Calu3 (cell line): ENCODE data around the gene SLC9A7. TPM values are rescaled to one million over a fixed set of nuclear protein-coding genes. Genes with fewer than 3 reads are reported as not detected.

ENCODE experiments used
- BruUV-seq: library from RNA; stranded (reverse); fragments of 400-500 nt; replicated peaks from 2 replicates; lab custom pipeline; 2021; lab: Mats Ljungman, UMichigan
- CTCF ChIA-PET: fragments of 300-600 bp; sonication (Branson Sonifier 250); formaldehyde crosslinking; loops from one replicate; lab custom pipeline; 2022; ENCODE audit warnings: antibody characterized with exemption; lab: Charles Lee
- DNase-seq: peaks from one replicate; pipeline ENCODE4 v3.0.0; 2022
- H3K27ac Mint-ChIP-seq: one replicate; pipeline ENCODE4 v1.8.0; 2022; ENCODE audit warnings: mixed read lengths; ENCODE audit not compliant: unreplicated experiment
- H3K27me3 Mint-ChIP-seq: one replicate; pipeline ENCODE4 v1.8.0; 2022; ENCODE audit warnings: mixed read lengths; ENCODE audit not compliant: unreplicated experiment
- H3K36me3 Mint-ChIP-seq: one replicate; pipeline ENCODE4 v1.8.0; 2022; ENCODE audit warnings: mild to moderate bottlenecking, moderate library complexity, mixed read lengths; ENCODE audit not compliant: insufficient read depth, unreplicated experiment
- H3K4me1 Mint-ChIP-seq: one replicate; pipeline ENCODE4 v1.8.0; 2022; ENCODE audit warnings: mild to moderate bottlenecking, low read depth, mixed read lengths; ENCODE audit not compliant: unreplicated experiment
- H3K4me3 Mint-ChIP-seq: one replicate; pipeline ENCODE4 v1.8.0; 2022; ENCODE audit warnings: mild to moderate bottlenecking, low read depth, moderate library complexity, mixed read lengths; ENCODE audit not compliant: unreplicated experiment
- H3K9me3 Mint-ChIP-seq: one replicate; pipeline ENCODE4 v1.8.0; 2022; ENCODE audit warnings: low read depth, mixed read lengths; ENCODE audit not compliant: unreplicated experiment
- intact Hi-C: fragments of 100-400 bp; cut with micrococcal nuclease; formaldehyde crosslinking; loops from one replicate; pipeline ENCODE4 v1.10.0; 2022; ENCODE audit not compliant: unreplicated experiment
- total RNA-seq: library from RNA; stranded (reverse); gene quantifications from 2 replicates; pipeline ENCODE4 v1.2.3, GENCODE V29; 2022
- TF ChIP-seq, protein P1 (sequence below): fragments of 200-600 bp; IDR thresholded peaks from one replicate; pipeline ENCODE4 v1.8.0; 2022; ENCODE audit warnings: antibody characterized with exemption; ENCODE audit not compliant: unreplicated experiment

SLC9A7 gene
- total RNA-seq, 1 experiment from 2014 or later = 83.3 TPM

DNA sequence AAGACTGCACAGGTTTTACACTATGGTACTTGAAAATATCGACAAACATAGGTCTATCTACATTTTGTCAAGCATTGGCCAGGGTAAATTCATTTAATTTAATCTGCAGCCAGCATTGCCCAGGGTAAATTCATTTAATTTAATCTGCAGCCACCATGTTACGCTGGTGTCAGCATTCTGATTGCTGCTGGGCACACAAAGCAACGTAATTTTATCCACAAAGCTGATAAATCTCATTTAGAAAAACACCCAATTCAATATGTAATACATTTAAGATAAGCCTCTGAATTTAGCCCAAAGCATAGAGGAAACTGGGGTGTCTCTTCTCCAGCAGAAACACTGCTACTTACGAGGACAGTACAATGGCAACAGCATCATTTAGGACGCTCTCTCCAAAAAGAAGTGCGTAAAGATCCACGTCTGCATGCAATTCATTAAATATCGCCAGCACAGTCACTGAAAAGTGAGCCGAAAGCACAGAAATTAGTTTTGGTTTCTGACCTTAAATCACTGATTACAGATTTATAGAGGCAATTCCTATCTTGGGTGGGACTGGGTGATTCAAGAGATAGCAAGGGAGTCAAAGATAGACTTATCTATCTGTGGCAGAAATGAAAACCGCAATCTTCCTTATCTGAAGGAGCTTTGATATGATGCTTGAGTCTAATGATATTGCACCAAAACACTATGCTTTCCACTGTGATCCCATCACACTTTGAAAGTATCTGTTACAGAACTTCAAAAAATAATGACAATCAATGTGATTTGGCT lies 96.5 kb downstream of the SLC9A7 start:
- TF ChIP-seq, protein P1, sequence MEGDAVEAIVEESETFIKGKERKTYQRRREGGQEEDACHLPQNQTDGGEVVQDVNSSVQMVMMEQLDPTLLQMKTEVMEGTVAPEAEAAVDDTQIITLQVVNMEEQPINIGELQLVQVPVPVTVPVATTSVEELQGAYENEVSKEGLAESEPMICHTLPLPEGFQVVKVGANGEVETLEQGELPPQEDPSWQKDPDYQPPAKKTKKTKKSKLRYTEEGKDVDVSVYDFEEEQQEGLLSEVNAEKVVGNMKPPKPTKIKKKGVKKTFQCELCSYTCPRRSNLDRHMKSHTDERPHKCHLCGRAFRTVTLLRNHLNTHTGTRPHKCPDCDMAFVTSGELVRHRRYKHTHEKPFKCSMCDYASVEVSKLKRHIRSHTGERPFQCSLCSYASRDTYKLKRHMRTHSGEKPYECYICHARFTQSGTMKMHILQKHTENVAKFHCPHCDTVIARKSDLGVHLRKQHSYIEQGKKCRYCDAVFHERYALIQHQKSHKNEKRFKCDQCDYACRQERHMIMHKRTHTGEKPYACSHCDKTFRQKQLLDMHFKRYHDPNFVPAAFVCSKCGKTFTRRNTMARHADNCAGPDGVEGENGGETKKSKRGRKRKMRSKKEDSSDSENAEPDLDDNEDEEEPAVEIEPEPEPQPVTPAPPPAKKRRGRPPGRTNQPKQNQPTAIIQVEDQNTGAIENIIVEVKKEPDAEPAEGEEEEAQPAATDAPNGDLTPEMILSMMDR = no peak
- no peaks in the 10 kb centered on the region for H3K9me3 Mint-ChIP-seq
- no peak overlapping the region for H3K4me3 Mint-ChIP-seq
- no peak for DNase-seq
- CTCF ChIA-PET = interaction anchor here (0.6 kb wide), 1 partner anchor 92 kb away, joined by 5 read pairs; no protein-coding TSS in a partner anchor
- intact Hi-C loops = no loop called here
- peaks cover 14% of the 10 kb centered on the region for H3K36me3 Mint-ChIP-seq
- BruUV-seq = no TSS peak
- no peak overlapping the region for H3K27ac Mint-ChIP-seq
- H3K27me3 Mint-ChIP-seq = no peaks in the 10 kb centered on the region
- H3K4me1 Mint-ChIP-seq = peaks cover 13% of the 10 kb centered on the region

DNA sequence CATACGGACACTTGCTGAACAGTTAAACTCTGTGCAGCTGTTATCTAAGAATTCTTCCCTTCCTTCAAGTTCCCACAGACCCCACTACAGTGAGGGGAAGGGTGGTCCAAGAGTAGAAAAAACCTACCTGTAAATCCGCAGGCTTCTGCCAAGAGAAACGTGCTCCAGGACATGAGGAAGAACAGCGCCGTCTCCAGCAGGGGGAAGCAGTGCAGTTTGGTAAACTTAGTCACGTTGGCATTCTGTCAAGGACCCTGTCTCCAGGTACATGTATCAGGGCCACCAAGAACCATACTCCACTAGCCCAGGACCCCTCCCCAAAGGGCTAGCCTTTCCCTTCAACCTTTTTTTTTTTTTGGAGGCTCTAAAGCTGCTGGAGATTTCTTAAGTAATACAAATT lies 105.4 kb downstream of the SLC9A7 start:
- Mint-ChIP-seq H3K27me3 (no peaks in the 10 kb centered on the region), H3K9me3 (no peaks in the 10 kb centered on the region), H3K36me3 (peaks cover 11% of the 10 kb centered on the region), H3K4me1 (no peaks in the 10 kb centered on the region), H3K27ac (no peak overlapping the region), H3K4me3 (no peak overlapping the region)
- intact Hi-C loops = no loop called here
- peak; percentile 36 for DNase-seq
- CTCF ChIA-PET = no interaction called here
- TF ChIP-seq, protein P1 = no peak
- BruUV-seq = no TSS peak

DNA sequence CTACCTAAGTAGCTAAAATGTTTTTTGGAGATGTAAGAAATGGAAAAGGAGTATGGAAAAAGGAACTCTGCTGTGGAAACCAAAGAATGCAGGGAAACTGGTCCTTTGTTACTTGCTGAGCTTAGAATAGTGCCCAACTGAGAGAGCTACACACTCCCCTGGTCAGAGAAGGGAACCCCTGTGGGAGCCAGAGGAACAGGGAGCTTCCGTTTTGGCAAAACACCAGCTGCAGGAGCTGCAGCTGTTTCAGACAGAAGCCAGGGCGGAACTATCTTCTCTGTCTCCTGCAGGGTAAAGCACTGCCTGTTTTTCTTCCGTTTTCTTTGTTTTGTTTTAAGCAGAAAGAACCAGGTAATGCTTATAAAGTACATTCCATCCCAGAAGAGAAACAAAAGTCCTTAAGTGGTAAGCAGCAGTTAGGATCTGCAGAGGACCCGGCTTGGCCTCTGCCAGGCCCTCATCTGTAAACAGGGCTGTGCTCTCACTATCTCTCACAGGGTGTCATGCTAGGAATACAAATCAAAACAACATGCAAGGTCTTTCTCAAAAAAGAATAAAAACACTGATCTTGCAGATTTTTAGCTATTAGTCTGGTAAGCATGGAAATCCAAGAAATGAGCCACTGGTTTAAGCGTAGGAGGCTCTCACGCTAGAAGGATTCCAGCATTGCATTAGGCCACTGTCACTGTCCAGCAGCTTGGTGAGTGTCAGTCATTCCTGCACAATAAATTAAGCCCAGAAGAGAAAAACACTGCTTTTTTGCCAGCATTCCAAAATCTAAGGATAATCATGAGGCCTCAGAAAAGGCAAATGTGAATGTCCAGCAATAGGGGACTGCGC lies 109.3 kb downstream of the SLC9A7 start:
- Mint-ChIP-seq H3K27ac (no peak overlapping the region), H3K4me3 (no peak overlapping the region), H3K4me1 (no peaks in the 10 kb centered on the region), H3K9me3 (no peaks in the 10 kb centered on the region), H3K27me3 (no peaks in the 10 kb centered on the region), H3K36me3 (peaks cover 16% of the 10 kb centered on the region)
- CTCF ChIA-PET = no interaction called here
- no TSS peak for BruUV-seq
- TF ChIP-seq, protein P1 = no peak
- DNase-seq = no peak
- intact Hi-C loops = no loop called here

DNA sequence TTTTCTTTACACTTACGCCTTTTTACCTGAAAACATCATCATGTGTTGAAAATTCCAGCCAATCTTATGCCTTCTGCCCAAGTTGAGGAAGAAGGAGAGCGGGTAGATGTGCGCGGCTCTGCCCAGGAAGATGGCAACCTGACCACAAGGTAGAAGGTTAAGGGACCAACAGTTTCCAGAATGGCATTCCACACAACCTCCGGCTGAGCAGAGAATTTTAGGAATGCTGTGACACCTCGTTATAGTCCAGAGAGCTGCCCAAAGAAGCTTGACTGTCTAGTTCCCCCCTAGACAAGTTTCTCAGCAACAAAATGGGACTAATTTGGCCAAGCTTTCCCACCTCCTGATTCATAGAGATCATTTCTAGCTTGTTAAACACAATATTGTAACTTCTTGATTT lies 110.3 kb downstream of the SLC9A7 start:
- CTCF ChIA-PET = no interaction called here
- no TSS peak for BruUV-seq
- H3K36me3 Mint-ChIP-seq = peaks cover 16% of the 10 kb centered on the region
- H3K27me3 Mint-ChIP-seq = no peaks in the 10 kb centered on the region
- H3K4me1 Mint-ChIP-seq = no peaks in the 10 kb centered on the region
- no peak overlapping the region for H3K4me3 Mint-ChIP-seq
- intact Hi-C loops = no loop called here
- no peak for DNase-seq
- TF ChIP-seq, protein P1 = no peak
- no peaks in the 10 kb centered on the region for H3K9me3 Mint-ChIP-seq
- H3K27ac Mint-ChIP-seq = no peak overlapping the region
